ENCODE data around the gene PKP2. TPM values are rescaled to one million over a fixed set of nuclear protein-coding genes. Genes with fewer than 3 reads are reported as not detected.

PKP2 gene
- total RNA-seq, 2 experiments from 2014 or later: not detected

DNA sequence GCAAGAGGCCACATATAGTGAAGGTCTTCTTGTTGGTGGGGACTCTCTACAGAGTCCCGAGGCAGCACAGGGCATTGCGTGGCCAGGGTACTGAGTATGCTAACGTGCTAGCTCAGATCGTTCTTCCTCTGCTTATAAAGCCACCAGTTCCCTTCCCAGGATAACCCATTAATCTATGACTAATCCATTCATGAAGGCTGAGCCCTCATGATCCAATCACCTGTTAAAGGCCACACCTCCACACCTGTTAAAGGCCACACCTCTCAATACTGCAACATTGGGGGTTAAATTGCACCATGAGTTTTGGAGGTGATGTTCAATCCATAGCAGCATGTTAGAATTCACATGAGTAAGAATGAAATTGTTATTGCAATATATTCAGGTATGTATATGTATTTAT, 128.1 kb downstream of the PKP2 start:
- DNase-seq: no peak
- Mint-ChIP-seq H3K9me3 (no peaks in the 10 kb centered on the region), H3K4me1 (no peaks in the 10 kb centered on the region), H3K36me3 (ENCODE audit: low read depth) (no peaks in the 10 kb centered on the region), H3K27me3 (peaks cover 7% of the 10 kb centered on the region), H3K27ac (no peak overlapping the region), H3K4me3 (no peak overlapping the region)
- CTCF ChIA-PET: interaction anchor here (1.5 kb wide), 1 partner anchor 13 kb away, joined by 6 read pairs; the partner anchor contains the start of gene YARS2
- POLR2A ChIA-PET: no interaction called here

DNA sequence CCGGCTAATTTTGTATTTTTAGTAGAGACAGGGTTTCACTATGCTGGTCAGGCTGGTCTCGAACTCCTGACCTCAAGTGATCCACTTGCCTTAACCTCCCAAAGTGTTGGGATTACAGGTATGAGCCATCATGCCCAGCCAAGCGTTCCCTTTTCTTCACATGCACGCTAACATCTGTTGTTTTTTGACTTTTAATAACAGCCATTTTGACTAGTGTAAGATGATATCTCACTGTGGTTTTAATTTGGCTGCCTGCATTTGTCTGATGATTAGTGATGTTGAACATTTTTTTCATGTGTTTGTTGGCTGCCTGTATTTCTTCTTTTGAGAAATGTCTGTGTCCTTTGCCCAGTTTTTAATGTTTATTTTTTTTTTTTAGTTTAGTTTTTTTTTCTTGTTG, 130.7 kb downstream of the PKP2 start:
- H3K4me3 Mint-ChIP-seq: no peak overlapping the region
- H3K36me3 Mint-ChIP-seq (ENCODE audit: low read depth): no peaks in the 10 kb centered on the region
- no peak overlapping the region for H3K27ac Mint-ChIP-seq
- no peak for DNase-seq
- no peaks in the 10 kb centered on the region for H3K4me1 Mint-ChIP-seq
- no peaks in the 10 kb centered on the region for H3K9me3 Mint-ChIP-seq
- ChIA-PET POLR2A (no interaction called here), CTCF (interaction anchor here (1.7 kb wide), 1 partner anchor 10 kb away, joined by 5 read pairs; the partner anchor contains the start of gene YARS2)
- H3K27me3 Mint-ChIP-seq: peaks cover 7% of the 10 kb centered on the region

DNA sequence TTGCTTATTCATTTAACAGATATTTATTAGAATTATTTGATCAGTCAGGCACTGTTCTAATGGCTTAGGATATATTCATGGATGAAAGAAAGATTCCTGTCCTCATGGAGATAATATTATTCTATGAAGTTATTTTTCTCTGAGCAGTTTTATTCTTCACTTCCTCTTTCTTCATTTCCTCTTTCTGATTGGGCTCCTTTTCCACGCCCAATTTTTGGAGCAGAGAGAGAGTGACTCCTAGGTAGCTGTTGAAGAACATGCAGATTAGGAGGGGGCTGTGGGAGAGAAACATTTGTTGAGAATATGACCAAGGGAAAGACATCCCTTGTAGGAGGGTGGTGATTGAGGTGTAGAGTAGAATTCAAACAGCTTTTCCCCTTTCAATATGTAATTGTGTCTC, 134.9 kb downstream of the PKP2 start:
- POLR2A ChIA-PET: no interaction called here
- H3K27me3 Mint-ChIP-seq: no peaks in the 10 kb centered on the region
- no peak overlapping the region for H3K27ac Mint-ChIP-seq
- CTCF ChIA-PET: no interaction called here
- H3K9me3 Mint-ChIP-seq: no peaks in the 10 kb centered on the region
- no peaks in the 10 kb centered on the region for H3K36me3 Mint-ChIP-seq (ENCODE audit: low read depth)
- H3K4me3 Mint-ChIP-seq: no peak overlapping the region
- no peaks in the 10 kb centered on the region for H3K4me1 Mint-ChIP-seq
- DNase-seq: no peak

DNA sequence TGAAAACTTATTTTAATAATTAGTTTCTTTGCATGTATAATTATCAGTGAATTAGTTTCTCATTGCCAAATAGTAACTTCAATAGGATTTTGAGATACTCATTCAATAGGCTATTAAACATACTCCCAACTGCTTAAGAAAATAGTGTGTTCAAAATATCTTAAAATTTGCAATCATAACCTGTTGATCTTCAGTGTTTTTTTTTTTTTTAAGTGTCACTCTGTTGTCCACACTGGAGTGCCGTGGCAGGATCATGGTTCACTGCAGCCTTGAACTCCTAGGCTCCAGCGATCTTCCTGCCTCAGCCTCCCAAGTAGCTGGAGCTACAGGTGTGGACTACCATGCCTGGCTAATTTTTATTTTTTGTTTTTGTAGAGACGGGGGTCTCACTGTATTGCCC, 139.4 kb downstream of the PKP2 start:
- Mint-ChIP-seq H3K27ac (no peak overlapping the region), H3K27me3 (no peaks in the 10 kb centered on the region), H3K9me3 (no peaks in the 10 kb centered on the region), H3K4me1 (peaks cover 21% of the 10 kb centered on the region), H3K36me3 (ENCODE audit: low read depth) (peaks cover 8% of the 10 kb centered on the region), H3K4me3 (no peak overlapping the region)
- POLR2A ChIA-PET: no interaction called here
- CTCF ChIA-PET: interaction anchor here (1.0 to 1.1 kb wide), 2 partner anchors 14 to 97 kb away, joined by 3 read pairs; no protein-coding TSS in a partner anchor
- no peak for DNase-seq

- Mint-ChIP-seq H3K4me3 (peak overlapping the region; percentile 92), H3K27me3 (no peaks in the 10 kb centered on the region), H3K4me1 (peaks cover 21% of the 10 kb centered on the region), H3K27ac (peak overlapping the region; percentile 88), H3K36me3 (ENCODE audit: low read depth) (peaks cover 8% of the 10 kb centered on the region), H3K9me3 (no peaks in the 10 kb centered on the region)
- DNase-seq: no peak
- ChIA-PET POLR2A (interaction anchor here (0.6 kb wide), 1 partner anchor 1430 kb away, joined by 3 read pairs; the partner anchor contains the start of gene SINHCAF), CTCF (interaction anchor here (0.6 to 2.5 kb wide), 16 partner anchors 13 to 1266 kb away, joined by 3 to 20 read pairs (median 3); partner anchors contain the start of gene ALG10)
Observed at GRCh38 chr12:32756476-32757066, 140.0 kb downstream of the PKP2 start.

- H3K27me3 Mint-ChIP-seq: no peaks in the 10 kb centered on the region
- ChIA-PET POLR2A (interaction anchor here (0.6 kb wide), 1 partner anchor 1430 kb away, joined by 3 read pairs; the partner anchor contains the start of gene SINHCAF), CTCF (interaction anchor here (0.6 to 2.5 kb wide), 39 partner anchors 8 to 1267 kb away, joined by 3 to 20 read pairs (median 3); partner anchors contain the start of genes ALG10, BICD1 and DNM1L)
- peaks cover 10% of the 10 kb centered on the region for H3K36me3 Mint-ChIP-seq (ENCODE audit: low read depth)
- H3K4me1 Mint-ChIP-seq: peaks cover 21% of the 10 kb centered on the region
- peak within 1 kb of the TSS; percentile 92 for H3K4me3 Mint-ChIP-seq
- no peaks in the 10 kb centered on the region for H3K9me3 Mint-ChIP-seq
- DNase-seq: peak; percentile 92
- peak within 1 kb of the TSS; percentile 88 for H3K27ac Mint-ChIP-seq
Observed at GRCh38 chr12:32755654-32756475, 140.7 kb downstream of the PKP2 start, which contains the start of gene YARS2. YARS2 (minus strand) TSS chr12:32755897; CDS start chr12:32755874, 23 bp downstream.

DNA sequence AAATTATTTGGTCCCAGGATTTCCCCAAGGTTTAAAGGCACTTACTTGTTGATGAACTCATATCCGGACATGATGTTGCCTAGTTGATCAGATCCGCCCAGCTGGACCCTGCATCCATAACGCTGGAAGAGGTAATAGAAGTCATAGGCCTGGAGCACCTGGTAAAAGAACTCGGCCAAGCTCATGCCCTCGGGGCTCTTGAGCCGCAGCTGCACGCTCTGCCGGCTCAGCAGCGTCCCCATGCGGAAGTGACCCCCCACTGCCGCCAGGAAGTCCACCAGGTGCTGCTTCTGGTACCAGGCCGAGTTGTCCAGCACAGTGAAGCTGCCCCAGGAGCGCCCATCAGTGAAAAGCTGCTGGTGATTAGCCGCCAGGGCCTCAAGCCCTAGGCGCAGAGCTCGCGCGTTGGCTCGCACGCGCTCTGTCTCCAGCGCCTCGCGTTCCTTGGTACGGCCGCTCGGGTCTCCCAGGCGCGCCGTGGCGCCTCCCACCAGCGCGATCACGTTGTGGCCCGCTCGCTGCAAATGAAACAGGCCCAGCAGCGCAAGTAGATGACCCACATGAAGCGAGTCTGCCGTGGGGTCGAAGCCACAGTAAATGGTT, 141.4 kb downstream of the PKP2 start:
- H3K4me3 Mint-ChIP-seq: peak overlapping the region; percentile 92
- H3K36me3 Mint-ChIP-seq (ENCODE audit: low read depth): peaks cover 16% of the 10 kb centered on the region
- no peaks in the 10 kb centered on the region for H3K27me3 Mint-ChIP-seq
- H3K4me1 Mint-ChIP-seq: peaks cover 21% of the 10 kb centered on the region
- ChIA-PET POLR2A (no interaction called here), CTCF (interaction anchor here (0.6 to 2.5 kb wide), 38 partner anchors 9 to 1267 kb away, joined by 3 to 20 read pairs (median 4); partner anchors contain the start of genes ALG10, BICD1 and DNM1L)
- no peaks in the 10 kb centered on the region for H3K9me3 Mint-ChIP-seq
- DNase-seq: peak; percentile 66
- peak overlapping the region; percentile 88 for H3K27ac Mint-ChIP-seq

DNA sequence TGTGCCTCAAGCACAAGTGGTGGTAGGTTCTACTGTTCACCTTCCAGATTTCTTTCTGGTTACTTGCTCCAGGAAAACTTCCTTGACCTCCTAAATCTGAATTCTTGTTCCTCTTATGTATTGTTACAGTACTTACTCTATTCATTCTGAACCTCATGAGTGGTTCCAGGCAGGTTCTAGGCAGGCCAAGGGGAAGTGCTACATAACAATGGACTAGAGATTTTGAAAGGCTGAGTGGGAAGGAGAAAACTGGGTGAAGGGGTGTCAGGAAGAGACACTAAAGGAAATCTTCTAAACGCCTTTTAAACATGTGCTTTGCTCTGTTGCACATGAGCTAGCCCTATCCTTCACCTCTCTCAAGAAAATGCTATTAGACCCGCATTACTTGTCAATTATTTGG, 142.5 kb downstream of the PKP2 start:
- H3K27me3 Mint-ChIP-seq: no peaks in the 10 kb centered on the region
- peaks cover 19% of the 10 kb centered on the region for H3K36me3 Mint-ChIP-seq (ENCODE audit: low read depth)
- ChIA-PET POLR2A (interaction anchor here (0.7 kb wide), 1 partner anchor 29 kb away, joined by 3 read pairs; no protein-coding TSS in a partner anchor), CTCF (interaction anchor here (1.2 to 2.5 kb wide), 8 partner anchors 8 to 1101 kb away, joined by 3 to 13 read pairs (median 7); no protein-coding TSS in a partner anchor)
- peak overlapping the region; percentile 92 for H3K4me3 Mint-ChIP-seq
- DNase-seq: no peak
- H3K4me1 Mint-ChIP-seq: peaks cover 21% of the 10 kb centered on the region
- peak overlapping the region; percentile 88 for H3K27ac Mint-ChIP-seq
- no peaks in the 10 kb centered on the region for H3K9me3 Mint-ChIP-seq

GRCh38 chr12:32753605-32754004, 143.0 kb downstream of the PKP2 start:
- peak overlapping the region; percentile 92 for H3K4me3 Mint-ChIP-seq
- ChIA-PET CTCF (interaction anchor here (2.2 kb wide), 1 partner anchor 11 kb away, joined by 7 read pairs; no protein-coding TSS in a partner anchor), POLR2A (no interaction called here)
- H3K27me3 Mint-ChIP-seq: no peaks in the 10 kb centered on the region
- no peak for DNase-seq
- peaks cover 19% of the 10 kb centered on the region for H3K36me3 Mint-ChIP-seq (ENCODE audit: low read depth)
- H3K9me3 Mint-ChIP-seq: no peaks in the 10 kb centered on the region
- peaks cover 21% of the 10 kb centered on the region for H3K4me1 Mint-ChIP-seq
- H3K27ac Mint-ChIP-seq: no peak overlapping the region

GRCh38 chr12:32743264-32743663, 153.3 kb downstream of the PKP2 start:
- H3K36me3 Mint-ChIP-seq (ENCODE audit: low read depth): peaks cover 66% of the 10 kb centered on the region
- peaks cover 9% of the 10 kb centered on the region for H3K4me1 Mint-ChIP-seq
- CTCF ChIA-PET: interaction anchor here (1.4 to 1.5 kb wide), 2 partner anchors 12 to 14 kb away, joined by 3 to 9 read pairs; partner anchors contain the start of gene YARS2
- no peak for DNase-seq
- POLR2A ChIA-PET: no interaction called here
- H3K27me3 Mint-ChIP-seq: no peaks in the 10 kb centered on the region
- H3K9me3 Mint-ChIP-seq: no peaks in the 10 kb centered on the region
- no peak overlapping the region for H3K27ac Mint-ChIP-seq
- H3K4me3 Mint-ChIP-seq: no peak overlapping the region

GRCh38 chr12:32742133-32742532, 154.4 kb downstream of the PKP2 start:
- H3K9me3 Mint-ChIP-seq: no peaks in the 10 kb centered on the region
- DNase-seq: no peak
- H3K27me3 Mint-ChIP-seq: no peaks in the 10 kb centered on the region
- H3K27ac Mint-ChIP-seq: no peak overlapping the region
- POLR2A ChIA-PET: no interaction called here
- CTCF ChIA-PET: interaction anchor here (0.6 to 1.4 kb wide), 3 partner anchors 13 to 1988 kb away, joined by 3 to 7 read pairs (median 3); partner anchors contain the start of gene YARS2
- H3K4me3 Mint-ChIP-seq: no peak overlapping the region
- H3K36me3 Mint-ChIP-seq (ENCODE audit: low read depth): peaks cover 62% of the 10 kb centered on the region
- peaks cover 11% of the 10 kb centered on the region for H3K4me1 Mint-ChIP-seq

Measured in activated CD4-positive, alpha-beta T cell treated with anti-CD3 and anti-CD28 coated beads, Interleukin-2, amount 10 ng/mL, durations not matched to agents 7 days and 5 days (primary cell).